ENCODE results near the gene LPCAT2. TPM values are rescaled to one million over a fixed set of nuclear protein-coding genes. Genes with fewer than 3 reads are reported as not detected.

Gene LPCAT2, protein sequence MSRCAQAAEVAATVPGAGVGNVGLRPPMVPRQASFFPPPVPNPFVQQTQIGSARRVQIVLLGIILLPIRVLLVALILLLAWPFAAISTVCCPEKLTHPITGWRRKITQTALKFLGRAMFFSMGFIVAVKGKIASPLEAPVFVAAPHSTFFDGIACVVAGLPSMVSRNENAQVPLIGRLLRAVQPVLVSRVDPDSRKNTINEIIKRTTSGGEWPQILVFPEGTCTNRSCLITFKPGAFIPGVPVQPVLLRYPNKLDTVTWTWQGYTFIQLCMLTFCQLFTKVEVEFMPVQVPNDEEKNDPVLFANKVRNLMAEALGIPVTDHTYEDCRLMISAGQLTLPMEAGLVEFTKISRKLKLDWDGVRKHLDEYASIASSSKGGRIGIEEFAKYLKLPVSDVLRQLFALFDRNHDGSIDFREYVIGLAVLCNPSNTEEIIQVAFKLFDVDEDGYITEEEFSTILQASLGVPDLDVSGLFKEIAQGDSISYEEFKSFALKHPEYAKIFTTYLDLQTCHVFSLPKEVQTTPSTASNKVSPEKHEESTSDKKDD
- 36.1 and 60.3 TPM in 2 replicates for total RNA-seq

DNA sequence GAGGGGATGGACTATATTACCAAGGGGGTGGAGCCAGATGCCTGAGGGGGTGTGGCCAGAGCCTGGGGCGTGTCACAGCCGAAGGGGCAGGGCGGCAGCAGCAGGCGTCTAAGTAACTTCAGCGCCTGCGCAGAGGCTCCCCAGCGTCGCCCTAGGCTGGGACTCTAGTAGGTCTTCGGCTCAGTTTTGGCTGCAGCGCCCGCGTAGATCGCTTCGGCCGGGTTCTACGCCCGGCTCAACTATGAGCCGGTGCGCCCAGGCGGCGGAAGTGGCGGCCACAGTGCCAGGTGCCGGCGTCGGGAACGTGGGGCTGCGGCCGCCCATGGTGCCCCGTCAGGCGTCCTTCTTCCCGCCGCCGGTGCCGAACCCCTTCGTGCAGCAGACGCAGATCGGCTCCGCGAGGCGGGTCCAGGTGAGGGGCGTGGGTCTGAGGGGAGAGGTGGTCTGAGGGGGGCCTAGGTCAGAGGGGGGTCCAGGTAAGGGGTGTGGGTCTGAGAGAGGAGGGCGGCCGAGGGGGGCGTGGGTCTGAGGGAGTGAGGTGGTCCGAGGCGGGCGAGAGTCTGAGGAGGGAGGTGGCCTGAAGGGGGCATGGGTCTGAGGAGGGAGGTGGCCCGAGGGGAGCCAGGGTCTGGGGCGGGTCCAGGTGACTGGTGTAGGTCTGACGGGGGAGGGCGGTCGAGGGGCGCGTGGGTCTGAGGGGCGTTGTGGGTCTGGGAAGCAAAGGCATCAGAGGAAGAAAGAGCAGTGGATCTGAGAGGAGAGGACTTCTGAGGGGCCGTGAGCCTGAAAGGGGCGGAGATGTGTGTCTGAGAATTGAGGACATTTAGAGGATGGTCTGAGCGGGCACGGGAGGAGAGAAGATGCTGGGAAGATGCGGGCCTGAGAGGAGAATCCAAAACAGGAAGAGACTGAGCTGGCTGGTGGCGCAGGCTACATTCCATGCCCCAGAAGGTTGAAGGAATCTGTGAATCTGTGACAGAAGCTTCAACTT is at the start of gene LPCAT2:
TSS of gene LPCAT2 (plus strand) at position 132 of the 991 bp plus-strand sequence. CDS start at position 242, 110 bp downstream.

DNA sequence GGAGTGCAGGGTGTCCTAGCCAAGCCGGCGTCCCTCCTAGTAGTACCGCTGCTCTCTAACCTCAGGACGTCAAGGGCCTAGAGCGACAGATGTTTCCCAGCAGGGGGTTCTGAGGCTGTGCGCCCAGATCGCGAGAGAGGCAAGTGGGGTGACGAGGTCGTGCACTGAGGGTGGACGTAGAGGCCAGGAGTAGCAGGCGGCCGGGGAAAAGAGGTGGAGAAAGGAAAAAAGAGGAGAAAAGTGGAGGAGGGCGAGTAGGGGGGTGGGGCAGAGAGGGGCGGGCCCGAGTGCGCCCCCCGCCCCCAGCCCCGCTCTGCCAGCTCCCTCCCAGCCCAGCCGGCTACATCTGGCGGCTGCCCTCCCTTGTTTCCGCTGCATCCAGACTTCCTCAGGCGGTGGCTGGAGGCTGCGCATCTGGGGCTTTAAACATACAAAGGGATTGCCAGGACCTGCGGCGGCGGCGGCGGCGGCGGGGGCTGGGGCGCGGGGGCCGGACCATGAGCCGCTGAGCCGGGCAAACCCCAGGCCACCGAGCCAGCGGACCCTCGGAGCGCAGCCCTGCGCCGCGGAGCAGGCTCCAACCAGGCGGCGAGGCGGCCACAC is 29.9 kb upstream of the LPCAT2 start, which contains the start of gene MMP2:
TSS of gene MMP2 (plus strand) at position 372 of the 603 bp plus-strand sequence. CDS start 282 bp downstream, outside the sequence.

DNA sequence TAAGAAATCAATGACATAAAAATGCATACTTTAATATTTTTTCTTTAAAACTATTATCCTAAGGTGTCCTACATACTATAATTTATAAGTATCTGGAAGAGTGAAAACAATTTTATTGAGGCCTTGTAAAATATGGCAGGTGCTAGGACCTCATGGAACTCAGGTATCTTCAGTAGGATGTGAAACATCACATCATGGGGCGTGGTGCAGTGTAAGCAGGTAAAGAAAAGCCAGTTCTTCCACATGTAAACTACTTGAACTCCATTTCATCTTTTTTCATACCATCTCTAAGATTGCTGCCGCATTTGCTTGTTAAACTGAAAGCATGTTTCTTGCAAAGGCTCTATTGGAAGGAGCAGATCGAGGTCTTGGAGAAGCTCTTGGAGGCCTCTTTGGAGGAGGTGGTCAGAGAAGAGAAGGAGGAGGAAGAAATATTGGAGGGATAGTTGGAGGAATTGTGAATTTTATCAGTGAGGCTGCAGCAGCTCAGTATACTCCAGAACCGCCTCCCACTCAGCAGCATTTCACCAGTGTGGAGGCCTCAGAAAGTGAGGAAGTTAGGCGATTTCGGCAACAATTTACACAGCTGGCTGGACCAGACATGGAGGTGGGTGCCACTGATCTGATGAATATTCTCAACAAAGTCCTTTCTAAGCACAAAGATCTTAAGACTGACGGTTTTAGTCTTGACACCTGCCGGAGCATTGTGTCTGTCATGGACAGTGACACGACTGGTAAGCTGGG is 57.7 kb downstream of the LPCAT2 start, which contains the start of gene CAPNS2:
TSS of gene CAPNS2 (plus strand) at position 253 of the 744 bp plus-strand sequence. CDS start at position 326, 73 bp downstream.

Other genes starting within 250 kb of the LPCAT2 start
- not detected in 2 replicates for gene IRX6, start 184.9 kb upstream of the LPCAT2 start, total RNA-seq
- gene MMP2, start 29.9 kb upstream of the LPCAT2 start, total RNA-seq, result 23.0 and 49.9 TPM in 2 replicates
- 0.98 and 3.5 TPM in 2 replicates for gene CAPNS2, start 57.6 kb downstream of the LPCAT2 start, total RNA-seq
- under 0.01 TPM in 1 of 2 replicates, not detected in the other for gene SLC6A2, start 146.9 kb downstream of the LPCAT2 start, total RNA-seq